CD14-positive monocyte (primary cell): ENCODE data around the gene S100A16. TPM values are rescaled to one million over a fixed set of nuclear protein-coding genes. Genes with fewer than 3 reads are reported as not detected.
A peak's percentile ranks its signal among the peaks of the same experiment; 100 is the strongest.

Experiments used
- DNase-seq, 3 donors: peaks; one replicate each; pipeline ENCODE4 v3.0.0-alpha.2; 2011 to 2022
- H2AFZ ChIP-seq: 2 replicates; pipeline ENCODE4 v1.6.0; 2012; ENCODE audit warnings: mild to moderate bottlenecking, low read depth, low read length, inconsistent platforms; ENCODE audit not compliant: insufficient read depth, poor library complexity, severe bottlenecking
- H3K27ac ChIP-seq, 2 donors: 1 replicate in 1 of 2; 2 replicates in 1 of 2; pipeline ENCODE4 v1.5.1; 2012 to 2013; ENCODE audit warnings: low read length in 2 of 2, control low read depth in 1 of 2, inconsistent platforms in 1 of 2, low read depth in 1 of 2, mild to moderate bottlenecking in 1 of 2
- H3K27me3 ChIP-seq, 2 donors: one replicate each; pipeline versions ENCODE4 v1.6.0 to v1.6.1; 2011 to 2013; ENCODE audit warnings: low read length in 2 of 2; ENCODE audit not compliant: control insufficient read depth in 2 of 2, insufficient read depth in 2 of 2
- H3K36me3 ChIP-seq, 2 donors: replicated peaks in 1 of 2; 1 replicate in 1 of 2; 2 replicates in 1 of 2; pipeline versions ENCODE4 v1.5.1 to v1.6.1; 2012 to 2013; ENCODE audit warnings: low read length in 2 of 2, control low read depth in 1 of 2, inconsistent platforms in 1 of 2, mild to moderate bottlenecking in 1 of 2; ENCODE audit not compliant: insufficient read depth in 2 of 2, control insufficient read depth in 1 of 2
- H3K4me1 ChIP-seq, 2 donors: 1 replicate in 1 of 2; 2 replicates in 1 of 2; pipeline versions ENCODE4 v1.5.1 to v1.6.1; 2012 to 2013; ENCODE audit warnings: low read length in 2 of 2, control low read depth in 1 of 2, inconsistent platforms in 1 of 2, mild to moderate bottlenecking in 1 of 2, moderate library complexity in 1 of 2; ENCODE audit not compliant: insufficient read depth in 2 of 2, control insufficient read depth in 1 of 2
- H3K4me2 ChIP-seq: replicated peaks from 2 replicates; pipeline ENCODE3; 2012; ENCODE audit warnings: low read length, moderate library complexity, mild to moderate bottlenecking; ENCODE audit not compliant: poor library complexity, severe bottlenecking; ENCODE audit errors: extremely low read depth
- H3K4me3 ChIP-seq, 3 experiments: fragments of 200-600 bp in 1 of 3; sonication (generic) in 1 of 3; replicated peaks in 1 of 3; 1 replicate in 2 of 3; 2 replicates in 1 of 3; pipeline ENCODE4 v1.5.1; 2011 to 2013; ENCODE audit warnings: low read length in 3 of 3, mild to moderate bottlenecking in 3 of 3, control low read depth in 2 of 3, low read depth in 2 of 3, inconsistent platforms in 1 of 3, moderate library complexity in 1 of 3
- H3K79me2 ChIP-seq: 2 replicates; pipeline ENCODE4 v1.6.0; 2012; ENCODE audit warnings: mild to moderate bottlenecking, control low read depth, inconsistent platforms, low read length, moderate library complexity; ENCODE audit not compliant: insufficient read depth
- H3K9ac ChIP-seq: 2 replicates; pipeline ENCODE4 v1.6.0; 2017; ENCODE audit warnings: low read length, mild to moderate bottlenecking; ENCODE audit not compliant: insufficient read depth, poor library complexity, severe bottlenecking
- H3K9me3 ChIP-seq, 2 donors: replicated peaks in 1 of 2; 1 replicate in 1 of 2; 2 replicates in 1 of 2; pipeline versions ENCODE4 v1.5.1 to v1.6.1; 2012 to 2013; ENCODE audit warnings: low read length in 2 of 2, control low read depth in 1 of 2; ENCODE audit not compliant: control insufficient read depth in 1 of 2, insufficient read depth in 1 of 2
- H4K20me1 ChIP-seq: 2 replicates; pipeline ENCODE4 v1.6.0; 2012; ENCODE audit warnings: mild to moderate bottlenecking, low read length, control low read depth, moderate library complexity; ENCODE audit not compliant: insufficient read depth
- H3K27ac Mint-ChIP-seq, 7 donors: one replicate each; pipeline ENCODE4 v1.8.0; 2020; ENCODE audit warnings: mild to moderate bottlenecking in 7 of 7, mixed read lengths in 7 of 7, moderate library complexity in 6 of 7, inconsistent platforms in 2 of 7
- H3K27me3 Mint-ChIP-seq, 3 donors: one replicate each; pipeline ENCODE4 v1.8.0; 2021 to 2022; ENCODE audit warnings: low read depth in 3 of 3, mild to moderate bottlenecking in 3 of 3, mixed read lengths in 3 of 3, moderate library complexity in 3 of 3, inconsistent platforms in 1 of 3
- H3K36me3 Mint-ChIP-seq, 2 donors: one replicate each; pipeline ENCODE4 v1.8.0; 2020; ENCODE audit warnings: mixed read lengths in 2 of 2, inconsistent platforms in 1 of 2, mild to moderate bottlenecking in 1 of 2
- H3K4me1 Mint-ChIP-seq: one replicate; pipeline ENCODE4 v1.8.0; 2020; ENCODE audit warnings: mild to moderate bottlenecking, mixed read lengths
- H3K4me3 Mint-ChIP-seq, 2 donors: one replicate each; pipeline ENCODE4 v1.8.0; 2020; ENCODE audit warnings: mild to moderate bottlenecking in 2 of 2, mixed read lengths in 2 of 2, moderate library complexity in 1 of 2
- H3K9me3 Mint-ChIP-seq, 7 donors: one replicate each; pipeline ENCODE4 v1.8.0; 2020 to 2022; ENCODE audit warnings: mixed read lengths in 7 of 7, mild to moderate bottlenecking in 6 of 7, moderate library complexity in 6 of 7, inconsistent platforms in 2 of 7
- CTCF ChIP-seq: fragments of 200-600 bp; IDR thresholded peaks from one replicate; pipeline ENCODE4 v1.8.0; 2022; ENCODE audit warnings: antibody characterized with exemption, mild to moderate bottlenecking
- WGBS: methylation state at CpG from one replicate; pipeline ENCODE4 v1.1.5; 2013; ENCODE audit warnings: missing lambda C conversion rate; ENCODE audit not compliant: insufficient coverage; 5-methylcytosine and 5-hydroxymethylcytosine counted together
- intact Hi-C, 2 donors: fragments of 100-400 bp; cut with micrococcal nuclease; formaldehyde crosslinking; loops; one replicate each; pipeline versions ENCODE4 v1.15.0 to v1.15.1; 2023
- polyA plus RNA-seq, 3 donors: library from polyadenylated mRNA; depleted of rRNA in 1 of 3; unstranded in 2 of 3; stranded (reverse) in 1 of 3; fragments of 300-500 nt in 2 of 3; fragments of >200 nt in 1 of 3; fragmentation: Illumina TruSeq in 2 of 3; gene quantifications; 1 replicate in 2 of 3; 2 replicates in 1 of 3; pipeline ENCODE4 v1.2.3, GENCODE V29; 2012 to 2021

Gene S100A16
- polyA plus RNA-seq, 3 donors = not detected

- Histone ChIP-seq H4K20me1 (no peaks in the 10 kb centered on the region), H3K4me3 (peak overlapping the region in 1 of 3 experiments; percentile 52), H3K27ac (peak overlapping the region; percentile 97 to 100), H3K27me3 (no peaks in the 10 kb centered on the region), H3K9me3 (no peaks in the 10 kb centered on the region), H3K79me2 (peaks cover 13% of the 10 kb centered on the region), H3K9ac (peak overlapping the region; percentile 24), H3K4me2 (peak overlapping the region; percentile 59), H2AFZ (peak overlapping the region; percentile 74), H3K36me3 (no peaks in the 10 kb centered on the region), H3K4me1 (peaks cover 68 to 69% of the 10 kb centered on the region in 2 donors)
- H3K4me1 Mint-ChIP-seq = peaks cover 66% of the 10 kb centered on the region
- no peak for DNase-seq
- H3K36me3 Mint-ChIP-seq = peaks cover 0 to 5% of the 10 kb centered on the region in 2 donors
- H3K4me3 Mint-ChIP-seq = peak overlapping the region in 1 of 2 donors; percentile 86
- H3K9me3 Mint-ChIP-seq = no peaks in the 10 kb centered on the region
- peaks cover 0 to 8% (median 2%) of the 10 kb centered on the region in 3 donors for H3K27me3 Mint-ChIP-seq
- intact Hi-C loops = loop anchor here (1.0 to 5.0 kb wide), 4 partner anchors 34 to 1520 kb away; no protein-coding TSS in a partner anchor
- 93% methylated on average over 18 of the region's 22 CpGs for WGBS
- peak overlapping the region; percentile 48 to 100 (median 94) for H3K27ac Mint-ChIP-seq
- no peak for TF ChIP-seq CTCF
Observed at GRCh38 chr1:153567621-153568366, 45.1 kb downstream of the S100A16 start.

- Mint-ChIP-seq H3K4me3 (peak overlapping the region; percentile 43 to 89), H3K9me3 (no peaks in the 10 kb centered on the region), H3K27ac (peak overlapping the region; percentile 99 to 100 (median 100)), H3K27me3 (peaks cover 0 to 8% (median 1%) of the 10 kb centered on the region in 3 donors), H3K4me1 (peaks cover 56% of the 10 kb centered on the region), H3K36me3 (peaks cover 0 to 5% of the 10 kb centered on the region in 2 donors)
- DNase-seq = peak; percentile 99 to 100 (median 99)
- peak overlapping the region; percentile 80 for H3K9ac ChIP-seq
- TF ChIP-seq CTCF = no peak
- H3K4me3 ChIP-seq = peak overlapping the region in 1 of 3 experiments; percentile 42
- H3K27ac ChIP-seq = peak overlapping the region; percentile 97 to 100
- no peaks in the 10 kb centered on the region for H3K9me3 ChIP-seq
- H3K79me2 ChIP-seq = peaks cover 13% of the 10 kb centered on the region
- peaks cover 57 to 58% of the 10 kb centered on the region in 2 donors for H3K4me1 ChIP-seq
- H2AFZ ChIP-seq = no peak overlapping the region
- peak overlapping the region; percentile 67 for H3K4me2 ChIP-seq
- 29% methylated on average over 9 of the region's 16 CpGs for WGBS
- no peaks in the 10 kb centered on the region for H3K36me3 ChIP-seq
- H3K27me3 ChIP-seq = no peaks in the 10 kb centered on the region
- intact Hi-C loops = loop anchor here (5.0 kb wide), 2 partner anchors 54 to 1519 kb away; no protein-coding TSS in a partner anchor
- H4K20me1 ChIP-seq = no peaks in the 10 kb centered on the region
Observed at GRCh38 chr1:153566414-153567371, 46.2 kb downstream of the S100A16 start.
